HepG2 (cell line): Measurements from ENCODE around the gene MAPK14. TPM values are rescaled to one million over a fixed set of nuclear protein-coding genes. Genes with fewer than 3 reads are reported as not detected.

Experiments used
- ATAC-seq: fragments of 200-7000 bp; cut with Tn5 transposase; 3 replicates; pipeline ENCODE4 v1.9.1; 2020; ENCODE audit warnings: mild to moderate bottlenecking, moderate library complexity
- BruUV-seq: library from RNA; stranded (reverse); fragments of 400-500 nt; replicated peaks from 2 replicates; lab custom pipeline; 2021; lab: Mats Ljungman, UMichigan
- CTCF ChIA-PET: fragments of 300-600 bp; formaldehyde crosslinking; extraction: SDS; loops from one replicate; lab custom pipeline; 2021; ENCODE audit warnings: low total read pairs, inconsistent platforms, low intra/inter-chr PET ratio; lab: Yijun Ruan, JAX
- POLR2A ChIA-PET: fragments of 350-600 bp; sonication (Branson Sonifier 250); formaldehyde crosslinking; loops from one replicate; lab custom pipeline; 2020; ENCODE audit warnings: antibody characterized with exemption, inconsistent platforms; lab: Yijun Ruan, JAX
- DNase-seq: peaks from one replicate; pipeline ENCODE4 v3.0.0-alpha.2; 2015; ENCODE audit warnings: low spot score
- FAIRE-seq: peaks from 3 replicates; lab custom pipeline; 2011; peaks lifted over from hg19 to GRCh38; lab: Jason Lieb, UNC
- H2AFZ ChIP-seq: one replicate; pipeline ENCODE4 v1.6.1; 2011; ENCODE audit warnings: low read length, inconsistent platforms
- H3K27ac ChIP-seq: fragments of 300-600 bp; 3 replicates; pipeline ENCODE4 v1.8.0; 2011; ENCODE audit warnings: mixed run types, mild to moderate bottlenecking, mixed read lengths, low read length, inconsistent platforms; ENCODE audit not compliant: insufficient read depth; ENCODE audit errors: extremely low read length
- H3K27me3 ChIP-seq, 2 experiments: fragments of 200-600 bp in 1 of 2; 2 replicates in 1 of 2; 3 replicates in 1 of 2; pipeline versions ENCODE4 v1.6.0 to v1.8.0; 2011; ENCODE audit warnings: low read length in 2 of 2, mild to moderate bottlenecking in 2 of 2, moderate library complexity in 2 of 2, inconsistent platforms in 1 of 2; ENCODE audit not compliant: insufficient read depth in 2 of 2, control insufficient read depth in 1 of 2
- H3K36me3 ChIP-seq, 2 experiments: fragments of 200-600 bp in 1 of 2; replicated peaks in 1 of 2; 2 replicates in 1 of 2; 3 replicates in 1 of 2; pipeline versions ENCODE4 v1.5.1 to v1.8.0; 2011; ENCODE audit warnings: low read length in 2 of 2, inconsistent platforms in 1 of 2; ENCODE audit not compliant: insufficient read depth in 2 of 2, control insufficient read depth in 1 of 2
- H3K4me1 ChIP-seq: 2 replicates; pipeline ENCODE4 v1.5.1; 2012; ENCODE audit warnings: low read length, inconsistent platforms; ENCODE audit not compliant: insufficient read depth
- H3K4me2 ChIP-seq: 2 replicates; pipeline ENCODE4 v1.6.0; 2011; ENCODE audit warnings: low read depth, low read length, inconsistent platforms
- H3K4me3 ChIP-seq, 3 experiments: fragments of 200-600 bp in 1 of 3; sonication (generic), shearing (Covaris generic) in 1 of 3; replicated peaks in 1 of 3; 2 replicates each; pipeline ENCODE4 v1.5.1; 2011 to 2016; ENCODE audit warnings: low read length in 3 of 3, inconsistent platforms in 2 of 3, low read depth in 2 of 3, mild to moderate bottlenecking in 2 of 3, control low read depth in 1 of 3, mixed read lengths in 1 of 3; ENCODE audit not compliant: insufficient read depth in 1 of 3
- H3K79me2 ChIP-seq: one replicate; pipeline ENCODE4 v1.6.1; 2011; ENCODE audit warnings: low read length, inconsistent platforms; ENCODE audit not compliant: insufficient read depth
- H3K9ac ChIP-seq: 2 replicates; pipeline ENCODE4 v1.6.0; 2011; ENCODE audit warnings: mild to moderate bottlenecking, low read depth, low read length, inconsistent platforms; ENCODE audit not compliant: insufficient read depth
- H3K9me3 ChIP-seq: 2 replicates; pipeline ENCODE4 v1.5.1; 2012; ENCODE audit warnings: mild to moderate bottlenecking, low read length
- H4K20me1 ChIP-seq: 2 replicates; pipeline ENCODE4 v1.6.0; 2011; ENCODE audit warnings: inconsistent platforms, mild to moderate bottlenecking, low read length, moderate library complexity; ENCODE audit not compliant: insufficient read depth
- AGO2 ChIP-seq: fragments of 200-400 bp; formaldehyde crosslinking; optimal IDR thresholded peaks from 2 replicates; pipeline ENCODE3; 2017; ENCODE audit warnings: mild to moderate bottlenecking, low read depth, low read length, moderate library complexity
- HMGXB4 ChIP-seq, 2 experiments: sonication (generic) in 1 of 2; formaldehyde crosslinking in 1 of 2; IDR thresholded peaks; 2 replicates each; pipeline versions ENCODE4 v1.4.0 to v1.6.1; 2018 to 2020; ENCODE audit warnings: missing genetic modification reagents in 2 of 2, borderline replicate concordance in 1 of 2, low read depth in 1 of 2, mild to moderate bottlenecking in 1 of 2, missing biosample characterization in 1 of 2
- IRF1 ChIP-seq: sonication (generic); formaldehyde crosslinking; IDR thresholded peaks from 2 replicates; pipeline ENCODE4 v1.4.0; 2020; ENCODE audit warnings: low read depth, mild to moderate bottlenecking, missing genetic modification reagents
- MAZ ChIP-seq, 2 experiments: sonication (generic) in 1 of 2; formaldehyde crosslinking in 1 of 2; IDR thresholded peaks; 2 replicates each; pipeline versions ENCODE4 v1.5.0 to v1.6.1; 2012 to 2020; ENCODE audit warnings: low read depth in 2 of 2, mild to moderate bottlenecking in 2 of 2, borderline replicate concordance in 1 of 2, improper control_type of control experiment in 1 of 2, low read length in 1 of 2, missing genetic modification reagents in 1 of 2, moderate library complexity in 1 of 2
- MTF2 ChIP-seq: sonication (generic); formaldehyde crosslinking; IDR thresholded peaks from 2 replicates; pipeline ENCODE4 v1.5.0; 2020; ENCODE audit warnings: missing genetic modification reagents, borderline replicate concordance
- NFIB ChIP-seq: sonication (generic); formaldehyde crosslinking; IDR thresholded peaks from 2 replicates; pipeline ENCODE4 v1.9.0; 2021; ENCODE audit warnings: missing genetic modification reagents, mild to moderate bottlenecking, borderline replicate concordance
- NR2F1 ChIP-seq, 2 experiments: fragments of 450-650 bp in 1 of 2; formaldehyde crosslinking in 1 of 2; IDR thresholded peaks; 2 replicates each; pipeline versions ENCODE4 v1.5.0 to v1.6.1; 2016 to 2020; ENCODE audit warnings: mild to moderate bottlenecking in 1 of 2, missing compliant biosample characterization in 1 of 2, missing genetic modification reagents in 1 of 2, moderate library complexity in 1 of 2
- SATB2 ChIP-seq: sonication (generic); formaldehyde crosslinking; IDR thresholded peaks from 2 replicates; pipeline ENCODE4 v1.5.0; 2020; ENCODE audit warnings: missing genetic modification reagents
- ZNF44 ChIP-seq: sonication (generic); formaldehyde crosslinking; IDR thresholded peaks from 2 replicates; pipeline ENCODE4 v1.5.1; 2020; ENCODE audit warnings: mild to moderate bottlenecking, missing genetic modification reagents
- ZNF496 ChIP-seq: sonication (generic); formaldehyde crosslinking; IDR thresholded peaks from 2 replicates; pipeline ENCODE4 v1.8.1; 2023; ENCODE audit warnings: mild to moderate bottlenecking, moderate library complexity, missing genetic modification reagents; ENCODE audit not compliant: insufficient replicate concordance
- ZNF615 ChIP-seq: sonication (generic); formaldehyde crosslinking; IDR thresholded peaks from 2 replicates; pipeline ENCODE4 v1.5.0; 2020; ENCODE audit warnings: mild to moderate bottlenecking, missing genetic modification reagents, borderline replicate concordance
- ZNF713 ChIP-seq: sonication (generic); formaldehyde crosslinking; IDR thresholded peaks from 2 replicates; pipeline ENCODE4 v1.4.0; 2020; ENCODE audit warnings: mild to moderate bottlenecking, missing genetic modification reagents
- WGBS: methylation state at CpG from one replicate; pipeline ENCODE4 v1.1.6; 2017; ENCODE audit warnings: low lambda C conversion rate; 5-methylcytosine and 5-hydroxymethylcytosine counted together
- in situ Hi-C: cut with HindIII; loops from 2 replicates; pipeline ENCODE4 v1.10.0; 2017; ENCODE audit warnings: low pct_unique_long_range_greater_than_20kb; ENCODE audit not compliant: extremely low pct_ligation_motif_present
- intact Hi-C: fragments of 100-400 bp; cut with micrococcal nuclease; formaldehyde crosslinking; loops from one replicate; pipeline ENCODE4 v1.10.0; 2022; ENCODE audit not compliant: unreplicated experiment
- polyA plus RNA-seq, 8 experiments: library from polyadenylated mRNA; depleted of rRNA in 3 of 8; stranded (reverse) in 7 of 8; unstranded in 1 of 8; fragments of >200 nt; fragmentation: Illumina TruSeq in 4 of 8; extraction: Trizol in 4 of 8; gene quantifications; 2 replicates each; pipeline versions ENCODE4 v1.2.1 to v1.2.3, GENCODE V29; 2011 to 2016; ENCODE audit warnings: low read depth in 4 of 8, missing spikeins in 1 of 8, mixed read lengths in 1 of 8; ENCODE audit not compliant: insufficient read depth in 1 of 8
- total RNA-seq, 5 experiments: library from RNA; depleted of rRNA; stranded (reverse); fragments of >200 nt; fragmentation: Illumina TruSeq; extraction: Trizol; gene quantifications; 2 replicates each; pipeline ENCODE4 v1.2.3, GENCODE V29; 2016; ENCODE audit warnings: low read depth in 1 of 5

MAPK14 gene
- total and polyA plus RNA-seq, 2 of the 13 experiments (the other 11 are each of a cell fraction or from before 2014, with no cell fraction given): 66.3 to 67.3 TPM

- Histone ChIP-seq H2AFZ (no peak overlapping the region), H3K79me2 (no peaks in the 10 kb centered on the region), H3K27me3 (no peaks in the 10 kb centered on the region), H3K36me3 (no peaks in the 10 kb centered on the region), H3K27ac (no peak overlapping the region), H3K4me1 (peaks cover 69% of the 10 kb centered on the region), H3K9me3 (no peaks in the 10 kb centered on the region), H3K4me3 (no peak overlapping the region), H3K9ac (no peak overlapping the region), H3K4me2 (no peak overlapping the region), H4K20me1 (no peaks in the 10 kb centered on the region)
- ChIA-PET POLR2A (interaction anchor here (0.7 to 2.1 kb wide), 6 partner anchors 10 to 99 kb away, joined by 3 to 22 read pairs (median 3); partner anchors contain the start of genes BRPF3 and MAPK14), CTCF (no interaction called here)
- in situ Hi-C loops (loop anchor here (5.0 kb wide), 1 partner anchor 236 kb away; no protein-coding TSS in a partner anchor), intact Hi-C loops (no loop called here)
- WGBS: 95% methylated on average over 2 of the region's 2 CpGs
- DNase-seq (no peak), FAIRE-seq (no peak), ATAC-seq (no peak)
- no peak for TF ChIP-seq MTF2 (CRISPR knock-in tag)
- 0 out of 2 replicates have a peak, but pooled peaks have one; percentile 25 for TF ChIP-seq ZNF44 (CRISPR knock-in tag)
- no peak for TF ChIP-seq NFIB (CRISPR knock-in tag)
- TF ChIP-seq ZNF713 (CRISPR knock-in tag): no peak
- BruUV-seq: no TSS peak
Measured at GRCh38 chr6:36126121-36126520, 98.5 kb downstream of the MAPK14 start.

GRCh38 chr6:36126553-36127458 is 99.2 kb downstream of the MAPK14 start:
- ATAC-seq (no peak), FAIRE-seq (peak; percentile 23), DNase-seq (peak; percentile 31)
- peak overlapping the region; percentile 68 for H3K4me2 ChIP-seq
- ChIA-PET CTCF (no interaction called here), POLR2A (interaction anchor here (0.7 to 2.1 kb wide), 10 partner anchors 9 to 233 kb away, joined by 3 to 22 read pairs (median 3); partner anchors contain the start of genes BRPF3 and MAPK14)
- H3K9ac ChIP-seq: no peak overlapping the region
- no peak overlapping the region; a peak in 1 of 6 replicates for H3K4me3 ChIP-seq
- H4K20me1 ChIP-seq: no peaks in the 10 kb centered on the region
- in situ Hi-C loops: loop anchor here (5.0 kb wide), 1 partner anchor 235 kb away; no protein-coding TSS in a partner anchor
- intact Hi-C loops: no loop called here
- no peaks in the 10 kb centered on the region for H3K36me3 ChIP-seq
- no peak overlapping the region for H3K27ac ChIP-seq
- 33% methylated on average over 10 of the region's 10 CpGs for WGBS
- no TSS peak for BruUV-seq
- H3K79me2 ChIP-seq: no peaks in the 10 kb centered on the region
- no peak overlapping the region for H2AFZ ChIP-seq
- H3K9me3 ChIP-seq: no peaks in the 10 kb centered on the region
- H3K4me1 ChIP-seq: peaks cover 69% of the 10 kb centered on the region
- H3K27me3 ChIP-seq: no peaks in the 10 kb centered on the region
- TF ChIP-seq AGO2 (no peak), ZNF615 (CRISPR knock-in tag) (peak; percentile 48; the same call in 1 of the 2 replicates), NR2F1 (CRISPR knock-in tag; IDR thresholded peaks at IDR 0.05) (no peak), HMGXB4 (CRISPR knock-in tag; IDR thresholded peaks at IDR 0.05; ENCODE audit: borderline replicate concordance in 1 of 2, low read depth in 1 of 2) (0 out of 4 replicates have a peak, but pooled peaks of 1 of the 2 experiments have one; percentile 10), ZNF496 (CRISPR knock-in tag) (no peak), IRF1 (CRISPR knock-in tag) (0 out of 2 replicates have a peak, but pooled peaks have one; percentile 39), SATB2 (CRISPR knock-in tag) (no peak), MAZ (IDR thresholded peaks at IDR 0.05; ENCODE audit: borderline replicate concordance, low read depth, low read length) (no peak), MAZ (CRISPR knock-in tag; IDR thresholded peaks at IDR 0.05; ENCODE audit: low read depth) (no peak)
